ENCODE measurements around the gene KRT76.

KRT76 gene

GRCh38 chr12:52776913-52777395, at the start of gene KRT76:
Gene KRT76, minus strand, starts transcription at chr12:52777345. Its CDS starts 54 bp downstream, at chr12:52777291.
- no peak for DNase-seq

GRCh38 chr12:52825961-52826360, 48.8 kb upstream of the KRT76 start:
- no peak for DNase-seq

GRCh38 chr12:52824741-52825410, 47.7 kb upstream of the KRT76 start:
- DNase-seq = no peak

- no peak for DNase-seq
Observed at GRCh38 chr12:52823761-52824450, 46.8 kb upstream of the KRT76 start.

GRCh38 chr12:52822771-52823510, 45.8 kb upstream of the KRT76 start:
- no peak for DNase-seq

GRCh38 chr12:52821826-52822660, 44.9 kb upstream of the KRT76 start:
- no peak for DNase-seq

- DNase-seq = no peak
Observed at GRCh38 chr12:52821071-52821730, 44.1 kb upstream of the KRT76 start.

- DNase-seq = no peak
Observed at GRCh38 chr12:52820521-52820920, 43.4 kb upstream of the KRT76 start.

- DNase-seq = no peak
Observed at GRCh38 chr12:52819731-52820510, 42.8 kb upstream of the KRT76 start.

GRCh38 chr12:52818887-52819420, 41.8 kb upstream of the KRT76 start:
- no peak for DNase-seq

GRCh38 chr12:52818388-52818787, 41.2 kb upstream of the KRT76 start:
- DNase-seq = no peak

- DNase-seq = no peak
Observed at GRCh38 chr12:52817699-52818238, 40.6 kb upstream of the KRT76 start.

- no peak for DNase-seq
Observed at GRCh38 chr12:52817003-52817698, 40.0 kb upstream of the KRT76 start.

GRCh38 chr12:52815676-52816588, 38.8 kb upstream of the KRT76 start:
- no peak for DNase-seq

GRCh38 chr12:52815161-52815560, 38.0 kb upstream of the KRT76 start:
- DNase-seq = no peak

- no peak for DNase-seq
Observed at GRCh38 chr12:52814710-52815155, 37.6 kb upstream of the KRT76 start.
